A673 (cell line): ENCODE measurements around the gene FAM24A.

Experiments
- CTCF ChIP-seq: fragments of 300-800, 200-600 bp; sonication (generic); conservative IDR thresholded peaks from 2 replicates; pipeline ENCODE4 v1.5.1; 2017; ENCODE audit warnings: low read depth, mild to moderate bottlenecking, antibody characterized with exemption, low read length, moderate library complexity, mixed read lengths
- EZH2 ChIP-seq: fragments of 200-600 bp; sonication (generic); IDR thresholded peaks from 2 replicates; pipeline ENCODE4 v1.6.1; 2017; ENCODE audit warnings: borderline replicate concordance, low read depth, mild to moderate bottlenecking, mixed read lengths, antibody characterized with exemption, low read length; ENCODE audit not compliant: poor library complexity, severe bottlenecking

DNA sequence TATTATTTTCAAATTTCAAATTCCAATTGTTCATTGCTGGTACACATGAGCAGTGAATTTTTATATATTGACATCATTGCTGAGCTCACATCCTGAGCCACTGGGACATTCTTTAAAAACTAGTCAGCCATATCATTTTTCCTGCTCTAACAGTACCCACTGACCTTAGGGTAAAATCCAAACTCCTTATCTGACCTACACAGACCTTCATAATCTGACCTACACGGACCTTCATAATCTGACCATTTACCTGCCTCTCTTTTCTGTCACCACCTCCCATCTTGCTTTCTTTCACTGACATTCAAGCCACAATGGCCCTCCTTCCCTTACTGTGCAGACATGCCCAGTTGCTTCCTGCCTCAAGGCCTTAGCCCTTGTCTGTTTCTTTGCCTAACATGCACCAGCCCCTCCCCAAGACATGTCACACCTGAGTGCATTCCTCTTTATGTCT lies 48.7 kb upstream of the FAM24A start:
- TF ChIP-seq CTCF (no peak), EZH2 (no peak)
